Posterior cingulate gyrus (tissue), 11 donors: ENCODE measurements around the gene ATG101.
A peak's percentile ranks its signal among the peaks of the same experiment; 100 is the strongest.

Source experiments
- DNase-seq, 10 donors: peaks; one replicate each; pipeline versions ENCODE4 v3.0.0 to v3.0.0-alpha.2; 2020 to 2021; ENCODE audit warnings: mixed read lengths in 3 of 10
- intact Hi-C: fragments of 100-400 bp; cut with DNase I; formaldehyde crosslinking; loops from one replicate; pipeline ENCODE4 v1.15.1; 2023

Gene ATG101

GRCh38 chr12:52123487-52124186, 53.9 kb downstream of the ATG101 start:
- intact Hi-C loops: no loop called here
- no peak for DNase-seq

GRCh38 chr12:52125476-52125900, 55.7 kb downstream of the ATG101 start:
- intact Hi-C loops: no loop called here
- peak in 1 of 10 donors; percentile 36 for DNase-seq

DNA sequence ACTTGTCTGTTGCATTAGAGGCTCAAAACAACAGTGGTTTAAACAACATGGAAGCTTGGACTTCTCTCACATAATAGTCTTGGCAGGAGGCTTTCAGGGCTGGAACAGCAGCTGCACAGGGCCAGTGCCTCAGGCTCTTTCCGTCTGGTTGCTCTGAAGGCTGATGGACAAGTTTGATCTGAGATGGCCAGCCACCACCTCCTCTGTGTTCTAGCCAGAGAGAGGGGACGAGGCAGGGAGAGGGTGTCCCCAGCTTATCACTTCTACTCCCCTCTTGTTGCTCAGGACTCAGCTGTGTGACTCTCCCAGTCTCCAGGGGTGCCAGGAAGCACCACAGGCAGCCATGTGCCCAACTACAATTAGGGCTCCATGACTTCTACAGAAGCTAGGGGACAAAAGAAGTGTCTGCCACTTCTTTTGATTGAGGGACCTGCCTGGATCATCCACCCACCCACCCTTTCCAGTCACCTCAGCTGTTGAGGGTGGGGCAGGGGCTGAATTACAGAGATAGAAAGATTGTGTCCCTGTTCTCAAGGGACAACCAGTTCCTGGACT, 56.3 kb downstream of the ATG101 start:
- intact Hi-C loops: no loop called here
- DNase-seq: no peak
